Measurements from ENCODE around the gene C12orf60. TPM values are rescaled to one million over a fixed set of nuclear protein-coding genes. Genes with fewer than 3 reads are reported as not detected.

The C12orf60 gene
- total RNA-seq, 1 experiment from 2014 or later, result 1.8 TPM

GRCh38 chr12:14839262-14839661 is 35.8 kb downstream of the C12orf60 start:
- H3K4me3 Mint-ChIP-seq, result no peak overlapping the region

GRCh38 chr12:14840616-14841015 is 37.1 kb downstream of the C12orf60 start:
- ChIA-PET CTCF (interaction anchor here (0.5 kb wide), 1 partner anchor 1016 kb away, joined by 3 read pairs; no protein-coding TSS in a partner anchor), POLR2A (no interaction called here)
- peaks cover 11% of the 10 kb centered on the region for H3K9me3 Mint-ChIP-seq
- H3K27ac Mint-ChIP-seq, result no peak overlapping the region
- no peaks in the 10 kb centered on the region for H3K27me3 Mint-ChIP-seq (ENCODE audit: low read depth)
- no peak overlapping the region for H3K4me3 Mint-ChIP-seq
- no peak for ATAC-seq
- no peak for DNase-seq (ENCODE audit: low spot score)
- TF ChIP-seq GRHL2 (CRISPR knock-in tag; IDR thresholded peaks at IDR 0.05; ENCODE audit: insufficient replicate concordance, severe bottlenecking), result no peak
- no peak for TF ChIP-seq ERG (CRISPR knock-in tag; IDR thresholded peaks at IDR 0.05)
- no peak for TF ChIP-seq SP1 (CRISPR knock-in tag; conservative IDR thresholded peaks at IDR 0.05)
- TF ChIP-seq AR (CRISPR knock-in tag; IDR thresholded peaks at IDR 0.05), result no peak
- TF ChIP-seq ZNF138 (CRISPR knock-in tag; conservative IDR thresholded peaks at IDR 0.05), result no peak
- TF ChIP-seq FOXK1 (CRISPR knock-in tag; IDR thresholded peaks at IDR 0.05), result no peak
- H3K4me1 Mint-ChIP-seq, result peaks cover 5% of the 10 kb centered on the region
- H3K36me3 Mint-ChIP-seq, result peaks cover 6% of the 10 kb centered on the region

More at GRCh38 chr12:14839262-14839661, 35.8 kb downstream of the C12orf60 start:
- TF ChIP-seq RELA (CRISPR knock-in tag; IDR thresholded peaks at IDR 0.05; ENCODE audit: borderline replicate concordance) (no peak), ZMAT4 (CRISPR knock-in tag; IDR thresholded peaks at IDR 0.05) (no peak), PRDM15 (CRISPR knock-in tag; IDR thresholded peaks at IDR 0.05) (no peak), CBFB (CRISPR knock-in tag; IDR thresholded peaks at IDR 0.05; ENCODE audit: low read depth) (no peak), GABPB1 (CRISPR knock-in tag; IDR thresholded peaks at IDR 0.05) (no peak), OVOL2 (CRISPR knock-in tag; IDR thresholded peaks at IDR 0.05; ENCODE audit: borderline replicate concordance) (no peak), ZNF232 (CRISPR knock-in tag; IDR thresholded peaks at IDR 0.05) (no peak), TEAD1 (CRISPR knock-in tag; IDR thresholded peaks at IDR 0.05) (no peak), ZNF416 (CRISPR knock-in tag; IDR thresholded peaks at IDR 0.05) (no peak), MAX (CRISPR knock-in tag; IDR thresholded peaks at IDR 0.05) (no peak), ZSCAN18 (CRISPR knock-in tag; IDR thresholded peaks at IDR 0.05) (no peak), ETV6 (CRISPR knock-in tag; IDR thresholded peaks at IDR 0.05) (no peak), ZBTB21 (CRISPR knock-in tag; IDR thresholded peaks at IDR 0.05; ENCODE audit: borderline replicate concordance) (no peak), FOXP4 (CRISPR knock-in tag; IDR thresholded peaks at IDR 0.05) (no peak)
- Mint-ChIP-seq H3K9me3 (peaks cover 11% of the 10 kb centered on the region), H3K4me1 (peaks cover 5% of the 10 kb centered on the region), H3K27me3 (ENCODE audit: low read depth) (no peaks in the 10 kb centered on the region), H3K36me3 (peaks cover 6% of the 10 kb centered on the region), H3K27ac (no peak overlapping the region)
- ChIA-PET POLR2A (no interaction called here), CTCF (no interaction called here)
- ATAC-seq (no peak), DNase-seq (ENCODE audit: low spot score) (no peak)
